ENCODE results near the gene TSSC4.

DNA sequence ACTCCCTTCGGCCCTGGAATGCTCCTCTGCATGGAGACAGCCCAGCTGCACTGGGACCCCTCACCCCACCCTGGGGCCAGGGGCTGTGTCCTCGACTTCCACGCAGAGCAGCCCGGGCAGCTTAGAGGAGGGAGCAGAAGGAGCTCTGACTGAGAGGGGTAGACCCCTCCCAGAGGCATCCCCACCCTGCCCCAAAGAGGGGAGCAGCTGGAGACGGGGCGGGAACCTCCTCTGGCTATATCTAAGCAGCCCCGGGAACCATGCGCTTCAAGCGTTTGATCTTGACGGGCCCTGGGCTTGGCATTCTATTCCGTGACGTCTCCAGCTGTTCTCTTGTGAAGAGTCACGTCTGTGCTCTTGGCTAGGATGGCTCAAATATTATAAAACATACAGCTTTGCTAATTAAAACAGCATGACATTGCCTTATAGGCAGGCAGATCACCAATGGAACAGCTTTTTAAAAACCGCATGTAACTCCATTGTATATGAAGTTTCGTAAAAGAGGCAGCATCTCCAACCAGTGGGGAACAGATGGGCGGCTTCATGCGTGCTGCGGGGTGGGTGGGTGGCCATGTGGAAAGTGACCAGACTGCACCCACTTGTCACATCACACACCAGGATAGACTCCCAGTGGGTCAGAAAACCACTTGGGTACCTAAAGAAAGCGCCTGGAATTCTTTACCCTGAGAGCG is 51.9 kb downstream of the TSSC4 start:
- no peak for TF ChIP-seq POLR2A (IDR thresholded peaks at IDR 0.05)
- no peak for TF ChIP-seq CTCF (IDR thresholded peaks at IDR 0.05)

Measured in uterus (tissue), 2 donors.